K562 (cell line): ENCODE data around the gene ANK2. TPM values are rescaled to one million over a fixed set of nuclear protein-coding genes. Genes with fewer than 3 reads are reported as not detected.

ENCODE experiments used
- ATAC-seq: fragments of 200-7000 bp; cut with Tn5 transposase; 3 replicates; pipeline ENCODE4 v1.9.1; 2020; ENCODE audit warnings: moderate library complexity
- BruUV-seq: library from RNA; stranded (reverse); fragments of 400-500 nt; replicated peaks from 2 replicates; lab custom pipeline; 2021; lab: Mats Ljungman, UMichigan
- CTCF ChIA-PET: fragments of 300-600 bp; formaldehyde crosslinking; extraction: SDS; loops from one replicate; lab custom pipeline; 2021; ENCODE audit warnings: low intra/inter-chr PET ratio; lab: Yijun Ruan, JAX
- POLR2A ChIA-PET: fragments of 300-600, 350-650 bp; sonication (Branson Sonifier 250); formaldehyde crosslinking; extraction: SDS; loops from one replicate; lab custom pipeline; 2021; ENCODE audit warnings: antibody characterized with exemption, inconsistent platforms; lab: Yijun Ruan, JAX
- DNase-seq, 4 experiments: peaks; one replicate each; pipeline versions ENCODE4 v3.0.0 to v3.0.0-alpha.2; 2011 to 2018; ENCODE audit warnings: low spot score in 3 of 4, mixed read lengths in 3 of 4; ENCODE audit errors: extremely low read depth in 1 of 4
- FAIRE-seq: peaks from 2 replicates; lab custom pipeline; 2011; peaks lifted over from hg19 to GRCh38; lab: Jason Lieb, UNC
- H2AFZ ChIP-seq: 2 replicates; pipeline ENCODE4 v1.6.0; 2011; ENCODE audit warnings: low read depth, low read length, control low read depth, inconsistent platforms
- H3K27ac ChIP-seq: fragments of 200-600 bp; 3 replicates; pipeline ENCODE4 v1.8.0; 2011; ENCODE audit warnings: low read depth, mild to moderate bottlenecking, control low read depth, inconsistent platforms, low read length, moderate library complexity, mixed read lengths; ENCODE audit errors: extremely low read depth
- H3K27me3 ChIP-seq, 2 experiments: fragments of 300-600 bp in 1 of 2; 2 replicates in 1 of 2; 3 replicates in 1 of 2; pipeline versions ENCODE4 v1.6.0 to v1.8.0; 2011; ENCODE audit warnings: inconsistent platforms in 2 of 2, low read length in 2 of 2, mild to moderate bottlenecking in 1 of 2, mixed read lengths in 1 of 2, moderate library complexity in 1 of 2; ENCODE audit not compliant: control insufficient read depth in 2 of 2, insufficient read depth in 2 of 2
- H3K36me3 ChIP-seq: fragments of 300-600 bp; 3 replicates; pipeline ENCODE4 v1.8.0; 2011; ENCODE audit warnings: mild to moderate bottlenecking, low read length, inconsistent platforms; ENCODE audit not compliant: control insufficient read depth, insufficient read depth
- H3K4me1 ChIP-seq, 2 experiments: fragments of 200-600 bp in 1 of 2; replicated peaks in 1 of 2; 2 replicates in 1 of 2; 3 replicates in 1 of 2; pipeline versions ENCODE4 v1.5.1 to v1.8.0; 2011; ENCODE audit warnings: inconsistent platforms in 2 of 2, low read length in 2 of 2, mild to moderate bottlenecking in 1 of 2, mixed read lengths in 1 of 2, moderate library complexity in 1 of 2; ENCODE audit not compliant: control insufficient read depth in 2 of 2, insufficient read depth in 2 of 2
- H3K4me2 ChIP-seq: 2 replicates; pipeline ENCODE4 v1.6.1; 2011; ENCODE audit warnings: low read length, control low read depth, inconsistent platforms, mixed read lengths; ENCODE audit not compliant: insufficient read depth
- H3K4me3 ChIP-seq: fragments of 200-600 bp; sonication (generic), shearing (Covaris generic); 2 replicates; pipeline ENCODE4 v1.5.1; 2016; ENCODE audit warnings: control low read depth, inconsistent platforms
- H3K79me2 ChIP-seq: fragments of 200-600 bp; 3 replicates; pipeline ENCODE4 v1.8.0; 2011; ENCODE audit warnings: low read length, inconsistent platforms; ENCODE audit not compliant: control insufficient read depth, insufficient read depth
- H3K9ac ChIP-seq, 2 experiments: 2 replicates each; pipeline versions ENCODE4 v1.6.0 to v1.6.1; 2011; ENCODE audit warnings: low read depth in 2 of 2, low read length in 2 of 2, control low read depth in 1 of 2, inconsistent platforms in 1 of 2, mild to moderate bottlenecking in 1 of 2, mixed read lengths in 1 of 2; ENCODE audit not compliant: insufficient read depth in 1 of 2
- H3K9me1 ChIP-seq: one replicate; pipeline ENCODE4 v1.6.0; 2011; ENCODE audit warnings: inconsistent platforms, mild to moderate bottlenecking, low read length, moderate library complexity; ENCODE audit not compliant: control insufficient read depth, insufficient read depth
- H3K9me3 ChIP-seq: replicated peaks from 2 replicates; pipeline ENCODE4 v1.5.1; 2011; ENCODE audit warnings: low read depth, low read length, inconsistent platforms; ENCODE audit not compliant: control insufficient read depth, insufficient read depth
- H4K20me1 ChIP-seq: replicated peaks from 2 replicates; pipeline ENCODE4 v1.6.1; 2011; ENCODE audit warnings: low read length, inconsistent platforms, mixed read lengths; ENCODE audit not compliant: control insufficient read depth, insufficient read depth
- CBFB ChIP-seq: sonication (generic); formaldehyde crosslinking; IDR thresholded peaks from 2 replicates; pipeline ENCODE4 v1.4.0; 2020; ENCODE audit warnings: mild to moderate bottlenecking, missing genetic modification reagents
- ETS2 ChIP-seq: IDR thresholded peaks from 2 replicates; pipeline ENCODE4 v1.6.1; 2016; ENCODE audit warnings: borderline replicate concordance, missing genetic modification characterization, mild to moderate bottlenecking, moderate library complexity, missing compliant biosample characterization; ENCODE audit not compliant: poor library complexity, severe bottlenecking
- KLF16 ChIP-seq: IDR thresholded peaks from 2 replicates; pipeline ENCODE4 v1.6.1; 2016; ENCODE audit warnings: antibody characterized with exemption
- SLC30A9 ChIP-seq: fragments of 250-450 bp; sonication (Bioruptor Pico); IDR thresholded peaks from 2 replicates; pipeline ENCODE4 v1.8.0; 2022; ENCODE audit warnings: mild to moderate bottlenecking, moderate library complexity
- SMARCA5 ChIP-seq: fragments of 450-650 bp; IDR thresholded peaks from 2 replicates; pipeline ENCODE4 v1.6.1; 2016
- ZNF561 ChIP-seq: fragments of 450-650 bp; formaldehyde crosslinking; conservative IDR thresholded peaks from 2 replicates; pipeline ENCODE4 v1.4.0; 2020; ENCODE audit warnings: mild to moderate bottlenecking, moderate library complexity
- ZNF57 ChIP-seq: fragments of 450-650 bp; formaldehyde crosslinking; IDR thresholded peaks from 2 replicates; pipeline ENCODE4 v1.4.0; 2020; ENCODE audit warnings: mild to moderate bottlenecking, moderate library complexity
- ZNF592 ChIP-seq: fragments of 450-650 bp; IDR thresholded peaks from 2 replicates; pipeline ENCODE4 v1.6.1; 2017; ENCODE audit warnings: antibody characterized with exemption, mild to moderate bottlenecking
- WGBS: fragments of 100-300 bp; shearing (Covaris generic); methylation state at CpG from one replicate; pipeline ENCODE4 v1.1.6; 2016; ENCODE audit warnings: low coverage, mixed read lengths; ENCODE audit not compliant: insufficient coverage; ENCODE audit errors: missing lambda C conversion rate; 5-methylcytosine and 5-hydroxymethylcytosine counted together
- in situ Hi-C: fragments of 300-500 bp; cut with MboI; formaldehyde crosslinking; loops from 4 replicates; pipeline ENCODE4 v1.15.0; 2018; ENCODE audit warnings: inconsistent platforms, mixed read lengths
- intact Hi-C: fragments of 100-400 bp; cut with micrococcal nuclease; formaldehyde crosslinking; loops from 2 replicates; pipeline ENCODE4 v1.14.2; 2022
- polyA plus RNA-seq, 8 experiments: library from polyadenylated mRNA; depleted of rRNA in 4 of 8; stranded (reverse) in 5 of 8; unstranded in 3 of 8; fragments of >200 nt; fragmentation: Nextera tagmentation in 2 of 8; fragmentation: Illumina TruSeq in 1 of 8; extraction: Ambion mirVana in 2 of 8; extraction: Trizol in 1 of 8; gene quantifications; 2 replicates each; pipeline versions ENCODE4 v1.2.1 to v1.2.3, GENCODE V29; 2011 to 2014; ENCODE audit warnings: inconsistent platforms in 1 of 8, missing spikeins in 1 of 8
- total RNA-seq, 7 experiments: library from RNA; depleted of rRNA in 6 of 7; stranded (reverse); fragments of >200 nt in 6 of 7; fragmentation: Illumina TruSeq in 2 of 7; extraction: Trizol in 2 of 7; gene quantifications; 2 replicates each; pipeline versions ENCODE4 v1.2.1 to v1.2.3, GENCODE V29; 2011 to 2021; ENCODE audit warnings: low replicate concordance in 1 of 7
- TF ChIP-seq, protein P1 (sequence below): fragments of 450-650 bp; IDR thresholded peaks from 2 replicates; pipeline ENCODE4 v1.6.1; 2016; ENCODE audit warnings: borderline replicate concordance

Gene ANK2
- total and polyA plus RNA-seq, 9 of the 15 experiments (the other 6 are each of a cell fraction or from before 2014, with no cell fraction given): 0.07 to 0.24 TPM; not detected in 7

DNA sequence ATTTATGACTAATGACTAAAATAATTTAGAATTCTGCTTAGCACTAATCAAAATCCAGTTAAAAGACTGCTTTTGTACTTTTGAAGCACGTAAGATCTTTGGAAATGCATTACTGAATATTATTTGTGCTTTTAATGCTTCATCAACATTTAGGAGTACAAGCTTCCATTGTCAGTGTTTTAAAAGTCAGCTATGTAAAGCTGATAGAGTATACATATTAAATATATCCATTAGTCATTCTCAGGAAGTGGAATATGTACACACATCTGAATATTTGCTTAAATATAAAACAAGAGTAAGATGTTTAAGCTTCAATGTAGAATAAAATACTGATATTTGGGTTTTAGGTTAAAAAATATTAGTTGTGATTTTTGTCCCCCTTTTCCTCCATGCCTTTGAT is 54.1 kb downstream of the ANK2 start:
- ATAC-seq (no peak), DNase-seq (no peak), FAIRE-seq (no peak)
- intact Hi-C loops: no loop called here
- Histone ChIP-seq H3K79me2 (no peaks in the 10 kb centered on the region), H3K4me1 (no peaks in the 10 kb centered on the region), H3K4me3 (no peak overlapping the region), H3K27ac (no peak overlapping the region), H3K9me3 (no peaks in the 10 kb centered on the region), H3K9ac (no peak overlapping the region), H3K9me1 (no peaks in the 10 kb centered on the region), H2AFZ (no peak overlapping the region), H3K4me2 (no peak overlapping the region), H3K27me3 (no peaks in the 10 kb centered on the region), H4K20me1 (no peaks in the 10 kb centered on the region), H3K36me3 (no peaks in the 10 kb centered on the region)
- CTCF ChIA-PET: no interaction called here
- POLR2A ChIA-PET: no interaction called here
- BruUV-seq: no TSS peak
- 5% methylated on average over 1 of the region's 1 CpG for WGBS
- in situ Hi-C loops: no loop called here
- TF ChIP-seq, protein P1, sequence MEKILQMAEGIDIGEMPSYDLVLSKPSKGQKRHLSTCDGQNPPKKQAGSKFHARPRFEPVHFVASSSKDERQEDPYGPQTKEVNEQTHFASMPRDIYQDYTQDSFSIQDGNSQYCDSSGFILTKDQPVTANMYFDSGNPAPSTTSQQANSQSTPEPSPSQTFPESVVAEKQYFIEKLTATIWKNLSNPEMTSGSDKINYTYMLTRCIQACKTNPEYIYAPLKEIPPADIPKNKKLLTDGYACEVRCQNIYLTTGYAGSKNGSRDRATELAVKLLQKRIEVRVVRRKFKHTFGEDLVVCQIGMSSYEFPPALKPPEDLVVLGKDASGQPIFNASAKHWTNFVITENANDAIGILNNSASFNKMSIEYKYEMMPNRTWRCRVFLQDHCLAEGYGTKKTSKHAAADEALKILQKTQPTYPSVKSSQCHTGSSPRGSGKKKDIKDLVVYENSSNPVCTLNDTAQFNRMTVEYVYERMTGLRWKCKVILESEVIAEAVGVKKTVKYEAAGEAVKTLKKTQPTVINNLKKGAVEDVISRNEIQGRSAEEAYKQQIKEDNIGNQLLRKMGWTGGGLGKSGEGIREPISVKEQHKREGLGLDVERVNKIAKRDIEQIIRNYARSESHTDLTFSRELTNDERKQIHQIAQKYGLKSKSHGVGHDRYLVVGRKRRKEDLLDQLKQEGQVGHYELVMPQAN: no peak
- TF ChIP-seq ZNF57 (CRISPR knock-in tag) (no peak), ETS2 (no peak), ZNF592 (no peak), SLC30A9 (no peak), CBFB (CRISPR knock-in tag) (no peak), KLF16 (no peak), ZNF561 (CRISPR knock-in tag) (no peak), SMARCA5 (no peak)
